HG03045 (cell line): ENCODE results near the gene DLST.

Source experiments
- ATAC-seq: cut with Tn5 transposase; IDR thresholded peaks from one replicate; pipeline ENCODE4 v1.9.1; 2021; ENCODE audit warnings: mild to moderate bottlenecking, moderate library complexity; ENCODE audit not compliant: unreplicated experiment

DLST gene

DNA sequence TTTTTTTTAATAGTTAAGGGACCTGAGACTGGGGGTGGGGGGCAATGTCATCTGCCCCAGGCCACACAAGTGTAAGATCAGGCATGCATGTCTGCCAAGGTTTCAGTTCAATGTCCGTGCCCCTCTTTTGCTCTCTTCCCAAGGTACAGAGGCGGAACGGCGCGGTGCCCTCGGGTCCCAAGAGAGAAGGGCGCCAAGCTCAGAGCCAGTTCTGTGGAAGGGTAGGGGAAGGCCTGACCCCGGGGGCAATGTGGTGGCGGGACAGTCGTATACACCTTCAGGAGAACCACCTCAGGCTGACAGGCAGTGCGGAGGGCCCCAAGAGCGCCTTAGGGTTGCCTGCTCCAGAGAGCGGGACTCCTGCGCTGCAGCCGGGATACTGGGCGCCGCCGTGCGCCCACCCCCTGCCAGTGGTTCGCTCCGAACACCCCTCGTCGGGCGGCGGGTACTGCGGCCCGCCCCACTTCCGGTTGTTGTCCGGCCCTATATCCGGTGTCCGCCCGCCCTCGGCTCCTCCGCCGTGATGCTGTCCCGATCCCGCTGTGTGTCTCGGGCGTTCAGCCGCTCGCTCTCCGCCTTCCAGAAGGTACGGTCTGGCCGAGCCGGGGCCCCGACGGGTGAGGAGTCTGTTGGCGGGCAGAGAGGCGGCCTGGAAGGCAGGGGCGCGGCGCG is at the start of gene DLST:
Gene DLST (plus strand): TSS at position 486 of the 672 bp plus-strand sequence. CDS start 38 bp downstream, at position 524.
- ATAC-seq: peak; percentile 93

GRCh38 chr14:74832849-74833248 is 48.9 kb upstream of the DLST start:
- ATAC-seq: no peak

GRCh38 chr14:74834692-74835392 is 46.9 kb upstream of the DLST start:
- no peak for ATAC-seq

DNA sequence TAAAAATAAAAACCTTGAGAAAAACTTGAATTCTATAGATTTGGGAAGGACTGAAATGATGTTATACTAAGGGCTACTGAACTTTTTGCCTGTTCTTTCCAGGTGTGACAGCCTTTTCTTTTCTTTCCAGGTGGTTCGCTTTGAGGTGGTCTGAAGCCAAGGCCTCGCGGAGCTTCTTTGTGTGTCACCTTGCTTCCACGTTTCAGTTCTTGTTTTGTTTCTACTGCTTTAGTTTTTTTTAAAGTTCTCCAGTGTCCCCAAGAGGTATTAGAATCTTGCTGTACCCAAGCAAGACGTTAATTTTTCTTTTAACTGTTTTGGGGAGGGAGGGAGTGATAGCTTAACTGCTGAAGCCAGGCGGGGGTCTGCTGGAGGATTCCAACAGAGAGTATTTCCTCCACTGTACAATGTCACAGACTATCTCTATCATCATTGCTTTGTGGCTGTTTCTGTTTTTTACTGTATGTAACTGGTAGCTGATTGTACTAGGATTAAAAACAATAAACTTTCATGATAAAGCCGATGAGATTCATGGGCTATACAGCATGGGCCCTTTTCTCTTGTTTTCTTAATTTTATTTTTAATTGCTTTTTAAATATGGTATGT is 46.0 kb upstream of the DLST start:
- no peak for ATAC-seq

DNA sequence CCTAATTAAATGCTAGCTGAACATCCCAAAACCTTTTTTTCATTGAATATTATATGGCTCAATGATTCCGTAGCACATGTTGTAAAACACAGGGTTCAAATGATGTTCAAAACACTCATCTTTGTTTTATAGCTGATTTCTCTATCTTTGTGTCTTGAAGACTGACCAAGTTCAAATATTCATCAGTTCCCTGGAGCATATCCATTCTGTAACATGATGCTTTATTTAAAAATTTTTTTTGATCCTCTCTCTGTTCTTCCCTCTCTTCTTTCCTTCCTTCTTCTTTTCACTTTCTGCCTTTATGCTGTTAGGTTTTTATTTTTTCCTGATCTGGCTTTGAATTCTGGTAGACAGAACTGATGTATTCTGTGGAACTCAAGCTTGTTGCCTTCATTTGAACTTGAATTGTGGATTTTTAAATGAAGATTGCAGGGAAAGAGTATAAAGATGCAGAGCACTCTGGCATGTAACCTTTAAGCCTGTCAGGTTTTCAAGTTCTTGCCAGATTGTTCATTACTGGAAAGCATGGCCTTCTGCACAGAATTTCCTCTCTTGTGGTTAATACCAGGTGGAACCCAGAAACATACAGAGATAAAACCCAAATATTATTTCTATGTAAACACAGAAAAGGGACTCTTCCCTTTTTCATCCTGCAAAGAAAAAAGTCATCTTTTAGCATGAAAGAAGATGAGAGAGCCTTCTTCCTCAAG is 45.3 kb upstream of the DLST start:
- ATAC-seq: no peak

- ATAC-seq: no peak
Observed at GRCh38 chr14:74838166-74838565, 43.5 kb upstream of the DLST start.

GRCh38 chr14:74840603-74841030 is 41.1 kb upstream of the DLST start:
- ATAC-seq: peak; percentile 54

DNA sequence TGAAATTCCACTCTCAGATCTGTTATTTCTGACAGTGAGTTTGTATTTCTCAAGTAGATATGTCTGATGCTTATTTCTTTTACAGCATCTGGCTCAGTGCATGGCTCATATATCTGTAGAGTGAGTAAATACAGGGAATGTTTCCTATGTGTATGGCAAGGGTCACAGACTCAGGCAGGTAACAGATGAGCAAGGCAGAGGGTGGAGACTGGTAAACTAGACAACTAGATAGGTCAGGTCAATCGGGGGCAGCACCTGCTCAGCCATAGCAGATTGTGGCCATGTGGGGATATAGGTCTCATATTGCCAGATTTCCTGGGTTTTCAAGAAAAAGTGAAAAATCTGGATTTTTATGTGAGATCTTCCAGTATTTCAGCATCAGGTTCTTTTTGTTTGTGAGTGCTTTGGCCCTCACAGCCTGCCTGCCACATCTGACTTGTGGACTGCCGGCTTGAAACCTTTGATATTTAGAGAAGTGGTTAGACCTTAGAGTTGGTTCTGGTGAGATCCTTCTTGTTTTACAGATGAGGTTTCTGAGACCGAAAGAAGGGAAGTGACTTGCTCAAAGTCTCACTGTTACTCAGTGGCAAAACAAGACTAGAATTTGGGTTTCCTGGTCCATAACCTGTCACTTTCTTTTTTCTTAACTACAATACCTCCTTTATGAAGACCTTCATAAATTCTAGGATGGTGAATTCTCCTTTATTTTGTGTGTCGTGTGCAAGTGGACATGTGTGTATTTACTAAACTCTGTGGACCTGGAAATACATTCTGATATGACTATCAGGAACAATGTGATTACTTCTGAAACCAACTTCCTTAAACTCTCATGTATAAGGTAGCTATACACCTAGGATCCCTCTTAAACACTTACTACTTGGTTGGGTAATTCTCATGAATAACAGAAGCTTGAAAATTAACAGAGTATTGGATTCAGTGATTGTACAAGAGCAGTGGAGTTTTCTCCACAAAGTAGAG is 40.2 kb upstream of the DLST start:
- peak; percentile 74 for ATAC-seq

DNA sequence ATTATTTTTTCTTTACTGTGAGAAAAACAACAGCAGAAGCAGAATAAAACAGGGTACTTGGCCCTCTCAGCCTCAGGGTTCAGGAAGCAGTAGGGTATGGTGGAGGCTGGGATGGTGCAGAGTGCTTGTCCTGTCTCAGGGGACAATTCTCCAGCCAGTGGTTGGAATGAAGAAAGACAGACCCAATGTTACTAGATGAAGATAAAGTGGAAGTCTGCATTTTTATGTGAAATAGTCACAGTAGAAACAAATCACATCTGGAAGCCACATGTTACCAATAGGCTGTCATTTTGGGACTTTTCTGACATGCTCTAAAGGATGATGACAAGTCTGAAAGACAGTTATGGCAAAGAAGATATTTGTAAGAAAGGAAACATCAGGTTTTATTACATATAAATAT is 38.1 kb upstream of the DLST start:
- ATAC-seq: no peak

- no peak for ATAC-seq
Observed at GRCh38 chr14:74846168-74846567, 35.5 kb upstream of the DLST start.

DNA sequence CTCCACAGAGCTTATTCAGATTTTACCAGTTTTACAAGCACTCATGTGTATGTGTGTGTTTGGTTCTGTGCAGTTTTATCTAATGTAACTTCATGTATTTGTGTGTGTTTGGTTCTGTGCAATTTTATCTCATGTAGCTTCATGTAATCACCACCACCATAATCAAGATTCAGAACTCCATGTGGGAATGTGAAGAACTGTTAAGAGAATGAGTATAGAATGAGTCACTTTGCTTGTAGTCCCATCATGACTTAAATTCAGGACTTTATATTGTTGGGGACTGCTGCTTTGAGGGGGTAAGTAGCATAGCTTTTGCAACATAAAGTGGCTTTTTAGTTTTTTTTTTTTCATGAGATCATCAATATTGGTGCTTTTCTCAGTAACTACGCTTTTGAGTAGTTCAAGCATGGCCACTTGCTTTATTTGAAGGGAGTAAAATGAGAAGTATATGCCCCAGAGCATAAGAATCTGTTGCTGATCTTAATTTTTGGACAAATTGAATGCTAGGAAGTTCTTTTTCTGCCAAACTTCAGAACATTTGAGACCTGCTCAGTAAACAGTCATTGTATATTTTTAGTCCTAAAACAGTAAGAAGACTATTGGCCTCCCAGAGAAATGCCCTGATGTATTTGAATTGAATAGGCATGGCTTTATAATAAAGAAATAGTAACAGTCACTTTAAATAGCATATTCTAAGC is 34.6 kb upstream of the DLST start:
- no peak for ATAC-seq

DNA sequence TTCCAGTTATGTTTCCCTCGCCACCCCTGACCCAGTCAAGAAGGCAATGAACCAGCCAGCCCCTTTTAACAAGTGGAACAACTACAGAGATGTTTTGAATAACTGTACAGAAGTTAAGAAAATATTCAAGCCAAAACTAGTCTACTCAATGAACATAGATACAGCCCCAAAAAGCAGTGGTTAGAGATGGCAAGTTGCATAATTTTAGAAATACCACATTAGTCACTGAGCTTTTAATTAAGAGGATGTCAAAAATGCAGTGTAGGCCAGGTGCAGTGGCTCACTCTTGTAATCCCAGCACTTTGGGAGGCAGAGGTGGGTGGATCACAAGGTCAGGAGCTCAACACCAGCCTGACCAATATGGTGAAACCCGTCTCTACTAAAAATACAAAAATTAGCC is 32.9 kb upstream of the DLST start:
- ATAC-seq: no peak

DNA sequence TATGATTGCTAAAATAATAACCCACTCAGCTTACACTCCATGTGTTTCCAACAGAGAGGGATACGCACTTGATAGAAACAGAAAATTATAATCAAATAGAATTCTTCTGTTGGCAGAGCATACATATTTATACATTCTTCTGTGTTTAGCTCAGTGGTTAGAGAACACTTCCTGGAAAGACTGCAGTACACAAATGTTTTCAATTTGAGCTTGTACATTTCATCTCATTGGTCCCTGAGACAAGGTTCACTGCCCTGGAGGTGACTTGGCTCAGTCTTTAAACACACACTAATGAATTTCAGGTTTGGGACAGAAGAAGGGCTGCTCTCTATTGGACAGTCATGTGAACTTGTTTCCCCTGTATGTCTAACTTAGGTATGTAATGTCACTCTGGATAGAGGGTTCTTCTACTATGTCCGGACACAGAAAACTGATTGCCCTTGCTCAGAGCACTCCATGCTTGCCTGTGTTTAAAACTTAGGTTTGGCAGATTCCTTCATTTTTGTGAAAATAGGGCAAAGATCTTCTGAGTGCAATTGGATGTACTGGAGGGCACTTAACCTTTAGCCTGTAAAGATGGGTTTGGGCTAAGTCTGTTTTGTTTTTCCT is 28.7 kb upstream of the DLST start:
- ATAC-seq: no peak

DNA sequence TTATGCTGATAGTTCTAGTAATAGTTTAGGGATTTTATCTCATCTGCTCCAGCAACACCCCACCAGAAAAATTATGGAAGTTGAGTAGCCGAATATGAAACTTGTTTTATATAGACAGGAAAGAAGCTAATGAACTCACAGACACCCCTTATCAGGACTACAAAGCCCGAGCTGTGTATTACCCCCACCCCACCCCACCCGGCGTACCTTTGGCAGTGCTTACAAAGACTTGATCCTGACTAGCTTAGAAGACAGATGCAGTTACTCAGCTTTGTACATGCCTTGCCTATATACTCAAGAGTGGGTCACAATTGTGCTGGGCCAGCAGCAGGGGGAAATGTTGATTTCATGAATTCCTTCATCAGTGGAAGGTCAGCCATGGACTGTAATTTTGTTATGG is 28.1 kb upstream of the DLST start:
- no peak for ATAC-seq

GRCh38 chr14:74855021-74855420 is 26.7 kb upstream of the DLST start:
- no peak for ATAC-seq

- ATAC-seq: no peak
Observed at GRCh38 chr14:74855945-74856344, 25.8 kb upstream of the DLST start.

DNA sequence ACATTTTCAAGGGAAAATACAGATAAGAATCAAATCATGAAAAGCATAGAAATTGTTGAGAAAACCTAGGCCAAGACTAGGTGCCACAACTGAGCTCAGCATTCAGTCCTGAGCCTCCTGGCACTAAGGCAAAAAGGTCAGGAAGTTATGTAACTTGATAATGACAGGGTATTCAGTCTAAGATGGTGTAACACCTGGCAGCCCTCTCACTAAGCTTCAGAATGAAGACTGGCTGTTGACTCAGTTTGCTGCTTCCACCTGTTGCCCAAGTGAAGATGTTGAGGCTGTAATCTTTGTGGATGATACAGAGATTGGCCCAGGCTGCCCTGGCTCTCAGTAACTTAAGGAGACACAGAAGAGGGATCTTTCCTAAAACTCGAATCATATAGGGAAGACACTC is 25.4 kb upstream of the DLST start:
- ATAC-seq: no peak

DNA sequence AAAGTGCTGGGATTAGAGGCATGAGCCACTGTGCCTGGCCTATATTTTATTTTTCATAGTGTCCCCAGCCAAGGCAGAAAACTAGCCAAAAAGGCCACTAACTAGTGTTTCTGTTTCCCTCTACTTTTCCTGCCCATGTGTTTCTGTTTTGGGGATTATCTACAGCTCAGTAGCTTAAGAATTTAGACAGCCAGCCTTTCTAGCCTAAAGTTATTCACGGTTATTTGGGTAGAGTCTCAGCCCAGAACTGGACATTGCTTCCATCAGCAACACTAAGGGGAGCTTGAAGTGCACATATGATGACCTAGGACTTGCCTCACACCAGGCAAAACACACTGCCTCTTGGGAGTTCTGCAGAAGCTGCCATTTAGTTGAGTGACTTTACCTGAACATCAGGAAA is 23.7 kb upstream of the DLST start:
- no peak for ATAC-seq

DNA sequence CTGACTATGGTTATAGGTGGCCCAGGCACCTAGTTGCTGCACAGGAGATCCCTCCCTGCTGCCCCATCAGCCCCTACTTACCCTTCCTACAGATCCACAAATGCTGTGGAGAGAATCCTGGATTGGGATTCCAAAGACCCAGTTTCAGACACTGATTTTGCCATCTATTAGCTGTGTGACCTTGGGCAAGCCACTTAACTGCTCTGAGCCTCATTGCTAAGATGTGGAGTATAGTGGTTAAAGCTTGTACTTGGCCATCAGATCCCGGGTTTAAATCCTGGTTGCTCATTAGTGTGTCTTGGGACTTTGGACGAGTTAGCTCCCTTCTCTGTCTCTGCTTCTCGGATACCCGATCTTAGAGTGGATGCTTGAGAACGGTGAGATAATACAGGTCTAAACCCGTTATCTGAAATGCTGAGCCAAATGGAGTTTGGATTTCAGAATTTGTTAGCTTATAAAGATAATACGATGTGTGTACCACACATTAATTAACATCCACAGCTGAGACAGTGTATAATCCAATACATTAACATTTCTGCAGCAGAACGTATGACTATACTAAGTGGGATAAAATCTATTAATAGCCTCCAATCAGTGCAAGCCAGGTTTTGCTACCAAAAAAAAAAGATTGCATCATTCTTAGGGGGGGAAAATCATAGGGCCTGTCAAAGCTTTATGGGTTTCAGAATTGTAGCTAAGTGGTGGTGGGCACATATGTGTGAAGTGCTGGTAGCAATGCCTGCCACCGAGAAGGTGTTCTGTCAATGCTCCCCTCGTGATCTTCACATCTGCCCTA is 21.8 kb upstream of the DLST start:
- no peak for ATAC-seq
